HAP-1 (cell line): ENCODE data around the gene MYBPC1.
"Not testable (repeated sequence)": the region's sequence is repeated elsewhere in the genome, so short reads cannot be mapped to it uniquely, and the experiment has no call there.

Experiments used
- DNase-seq, 2 experiments: peaks; one replicate each; pipeline ENCODE4 v3.0.0-alpha.2; 2016 to 2020; ENCODE audit warnings: low spot score in 2 of 2
- H3K27me3 ChIP-seq: fragments of 250-450 bp; sonication (Bioruptor Pico); 2 replicates; pipeline ENCODE4 v1.5.1; 2020; ENCODE audit warnings: low read depth, mild to moderate bottlenecking, moderate library complexity
- H3K36me3 ChIP-seq: fragments of 250-450 bp; sonication (Bioruptor Pico); replicated peaks from 2 replicates; pipeline ENCODE4 v1.5.1; 2020; ENCODE audit warnings: mild to moderate bottlenecking
- H3K4me1 ChIP-seq: fragments of 250-450 bp; sonication (Bioruptor Pico); 2 replicates; pipeline ENCODE4 v1.5.1; 2020; ENCODE audit warnings: mild to moderate bottlenecking
- H3K4me3 ChIP-seq: fragments of 250-450 bp; sonication (Bioruptor Pico); 2 replicates; pipeline ENCODE4 v1.5.1; 2020; ENCODE audit warnings: mild to moderate bottlenecking, moderate library complexity
- H3K9me3 ChIP-seq: fragments of 250-450 bp; sonication (Bioruptor Pico); 2 replicates; pipeline ENCODE4 v1.5.1; 2020; ENCODE audit warnings: mild to moderate bottlenecking, moderate library complexity
- in situ Hi-C: fragments of 300-500 bp; cut with MboI; formaldehyde crosslinking; loops from 3 replicates; pipeline ENCODE4 v1.14.3; 2020; ENCODE audit warnings: low sequenced_read_pairs, inconsistent platforms, mixed read lengths

MYBPC1 gene, protein sequence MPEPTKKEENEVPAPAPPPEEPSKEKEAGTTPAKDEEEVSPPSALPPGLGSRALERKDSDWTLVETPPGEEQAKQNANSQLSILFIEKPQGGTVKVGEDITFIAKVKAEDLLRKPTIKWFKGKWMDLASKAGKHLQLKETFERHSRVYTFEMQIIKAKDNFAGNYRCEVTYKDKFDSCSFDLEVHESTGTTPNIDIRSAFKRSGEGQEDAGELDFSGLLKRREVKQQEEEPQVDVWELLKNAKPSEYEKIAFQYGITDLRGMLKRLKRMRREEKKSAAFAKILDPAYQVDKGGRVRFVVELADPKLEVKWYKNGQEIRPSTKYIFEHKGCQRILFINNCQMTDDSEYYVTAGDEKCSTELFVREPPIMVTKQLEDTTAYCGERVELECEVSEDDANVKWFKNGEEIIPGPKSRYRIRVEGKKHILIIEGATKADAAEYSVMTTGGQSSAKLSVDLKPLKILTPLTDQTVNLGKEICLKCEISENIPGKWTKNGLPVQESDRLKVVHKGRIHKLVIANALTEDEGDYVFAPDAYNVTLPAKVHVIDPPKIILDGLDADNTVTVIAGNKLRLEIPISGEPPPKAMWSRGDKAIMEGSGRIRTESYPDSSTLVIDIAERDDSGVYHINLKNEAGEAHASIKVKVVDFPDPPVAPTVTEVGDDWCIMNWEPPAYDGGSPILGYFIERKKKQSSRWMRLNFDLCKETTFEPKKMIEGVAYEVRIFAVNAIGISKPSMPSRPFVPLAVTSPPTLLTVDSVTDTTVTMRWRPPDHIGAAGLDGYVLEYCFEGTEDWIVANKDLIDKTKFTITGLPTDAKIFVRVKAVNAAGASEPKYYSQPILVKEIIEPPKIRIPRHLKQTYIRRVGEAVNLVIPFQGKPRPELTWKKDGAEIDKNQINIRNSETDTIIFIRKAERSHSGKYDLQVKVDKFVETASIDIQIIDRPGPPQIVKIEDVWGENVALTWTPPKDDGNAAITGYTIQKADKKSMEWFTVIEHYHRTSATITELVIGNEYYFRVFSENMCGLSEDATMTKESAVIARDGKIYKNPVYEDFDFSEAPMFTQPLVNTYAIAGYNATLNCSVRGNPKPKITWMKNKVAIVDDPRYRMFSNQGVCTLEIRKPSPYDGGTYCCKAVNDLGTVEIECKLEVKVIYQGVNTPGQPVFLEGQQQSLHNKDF

DNA sequence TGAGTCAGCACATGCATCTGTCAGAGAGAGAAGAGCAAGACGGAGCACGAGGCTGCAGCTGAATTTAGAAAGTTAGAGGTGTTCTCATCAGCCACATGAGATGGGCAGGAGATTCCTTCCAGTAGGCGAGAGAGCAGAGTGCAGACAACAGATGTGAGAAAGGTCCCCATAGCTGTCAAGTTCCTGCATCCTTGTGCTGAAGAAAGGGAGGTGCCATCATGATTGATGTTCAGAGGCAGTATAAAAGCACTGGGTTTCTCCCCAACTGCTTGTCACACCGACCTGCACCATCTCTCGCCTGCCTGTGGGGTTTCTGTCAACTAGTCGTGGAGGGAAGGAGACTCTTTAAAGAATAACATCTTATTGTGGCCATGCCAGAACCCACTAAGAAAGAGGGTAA lies at the start of gene MYBPC1:
TSS of gene MYBPC1 (plus strand) at position 272 of the 400 bp plus-strand sequence. CDS start at position 372, 100 bp downstream.
- in situ Hi-C loops, result no loop called here
- Histone ChIP-seq H3K4me1 (peaks cover 12% of the 10 kb centered on the region), H3K4me3 (no peak within 1 kb of the TSS), H3K9me3 (no peaks in the 10 kb centered on the region), H3K36me3 (no peaks in the 10 kb centered on the region), H3K27me3 (no peaks in the 10 kb centered on the region)
- DNase-seq, result peak in 1 of 2 experiments; percentile 20

DNA sequence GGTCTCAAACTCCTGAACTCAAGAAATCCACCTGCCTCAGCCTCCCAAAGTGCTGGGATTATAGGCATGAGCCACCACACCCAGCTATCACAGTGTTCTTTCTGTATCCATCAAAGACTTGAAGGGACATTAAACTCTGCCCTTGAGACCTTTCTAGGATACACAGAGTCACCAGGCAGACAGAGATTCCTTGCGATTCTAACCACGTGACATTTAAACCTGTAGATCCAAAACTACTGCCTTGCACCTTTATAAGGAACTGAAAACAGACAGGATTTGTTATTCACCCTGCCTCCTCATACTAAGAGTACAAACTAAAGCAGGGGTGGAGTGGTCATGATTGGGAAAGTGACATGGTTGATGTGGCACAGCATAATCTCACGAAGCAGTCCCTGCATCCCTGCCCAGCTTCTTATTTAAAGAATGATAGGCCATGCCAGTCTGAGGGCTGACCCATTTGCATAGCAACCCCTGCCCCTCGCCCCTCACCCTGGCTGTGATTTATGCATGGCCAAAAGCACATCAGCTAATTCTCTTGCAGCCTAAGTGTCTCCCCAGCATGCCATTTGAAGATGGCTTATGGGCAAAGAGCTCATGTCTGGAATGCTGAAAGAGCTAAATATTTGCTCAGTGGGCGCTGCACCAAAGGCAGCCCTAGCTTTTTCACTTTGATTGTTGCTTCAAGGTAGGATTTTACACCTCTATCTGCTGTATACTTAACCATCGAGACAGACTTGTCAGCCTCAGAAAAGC lies 43.2 kb upstream of the MYBPC1 start:
- Histone ChIP-seq H3K4me1 (0 out of 2 replicates have a peak, but pooled peaks cover 6% of the 10 kb centered on the region), H3K36me3 (no peaks in the 10 kb centered on the region), H3K27me3 (no peaks in the 10 kb centered on the region), H3K9me3 (0 out of 2 replicates have a peak, but pooled peaks cover 3% of the 10 kb centered on the region), H3K4me3 (no peak overlapping the region)
- no peak for DNase-seq
- in situ Hi-C loops, result no loop called here

DNA sequence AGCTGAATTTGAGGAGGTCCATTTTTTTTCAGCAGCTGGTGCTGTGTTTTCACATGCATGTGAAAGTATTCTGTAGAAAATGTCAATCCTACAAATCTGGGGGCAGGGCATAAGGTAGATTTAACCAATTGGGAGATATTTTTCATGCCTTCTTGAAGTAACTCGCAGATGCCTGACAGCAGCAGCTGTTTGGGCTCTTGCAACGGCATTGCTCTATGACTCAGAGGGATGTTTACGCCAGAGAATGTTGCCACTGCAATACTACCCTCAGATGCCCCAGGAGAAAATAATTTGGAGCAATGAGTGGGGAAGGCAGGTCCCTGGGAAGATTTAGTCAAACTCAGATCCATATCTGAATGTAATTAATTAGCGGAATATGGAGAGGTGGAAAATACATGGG lies 42.5 kb upstream of the MYBPC1 start:
- Histone ChIP-seq H3K4me3 (no peak overlapping the region), H3K27me3 (no peaks in the 10 kb centered on the region), H3K36me3 (no peaks in the 10 kb centered on the region), H3K9me3 (0 out of 2 replicates have a peak, but pooled peaks cover 3% of the 10 kb centered on the region), H3K4me1 (0 out of 2 replicates have a peak, but pooled peaks cover 6% of the 10 kb centered on the region)
- no peak for DNase-seq
- in situ Hi-C loops, result no loop called here

DNA sequence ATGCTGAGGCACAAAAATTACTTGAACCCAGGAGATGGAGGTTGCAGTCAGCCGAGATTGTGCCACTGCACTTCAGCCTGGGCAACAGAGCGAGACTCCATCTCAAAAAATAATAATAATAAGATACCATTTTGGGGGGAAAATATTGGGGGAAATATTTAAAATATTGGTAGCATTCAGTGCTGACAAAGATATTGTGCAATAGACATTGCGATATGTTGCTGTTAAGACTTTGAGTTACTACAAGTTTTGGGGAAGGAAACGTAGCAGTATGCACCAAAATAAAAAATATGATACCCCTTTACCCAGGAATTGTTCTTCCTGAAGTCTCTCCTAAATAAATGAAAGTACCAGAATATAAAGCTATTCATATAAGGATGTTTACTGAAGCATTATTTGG lies 37.7 kb upstream of the MYBPC1 start:
- H3K4me1 ChIP-seq, result no peaks in the 10 kb centered on the region
- H3K36me3 ChIP-seq, result no peaks in the 10 kb centered on the region
- H3K9me3 ChIP-seq, result no peaks in the 10 kb centered on the region
- H3K4me3 ChIP-seq, result no peak overlapping the region
- no peak for DNase-seq
- H3K27me3 ChIP-seq, result no peaks in the 10 kb centered on the region; the same call in 1 of the 2 replicates
- in situ Hi-C loops, result no loop called here

DNA sequence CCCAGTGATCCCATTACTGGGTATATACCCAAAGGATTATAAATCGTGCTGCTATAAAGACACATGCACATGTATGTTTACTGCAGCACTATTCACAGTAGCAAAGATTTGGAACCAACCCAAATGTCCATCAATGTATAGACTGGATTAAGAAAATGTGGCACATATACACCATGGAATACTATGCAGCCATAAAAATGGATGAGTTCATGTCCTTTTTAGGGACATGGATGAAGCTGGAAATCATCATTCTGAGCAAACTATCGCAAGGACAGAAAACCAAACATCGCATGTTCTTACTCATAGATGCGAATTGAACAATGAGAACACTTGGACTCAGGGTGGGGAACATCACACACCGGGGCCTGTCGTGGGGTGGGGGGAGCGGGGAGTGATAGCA lies 36.0 kb upstream of the MYBPC1 start:
- H3K4me1 ChIP-seq, H3K27me3 ChIP-seq, H3K36me3 ChIP-seq, in situ Hi-C loops, H3K9me3 ChIP-seq, H3K4me3 ChIP-seq, DNase-seq: not testable (repeated sequence)

DNA sequence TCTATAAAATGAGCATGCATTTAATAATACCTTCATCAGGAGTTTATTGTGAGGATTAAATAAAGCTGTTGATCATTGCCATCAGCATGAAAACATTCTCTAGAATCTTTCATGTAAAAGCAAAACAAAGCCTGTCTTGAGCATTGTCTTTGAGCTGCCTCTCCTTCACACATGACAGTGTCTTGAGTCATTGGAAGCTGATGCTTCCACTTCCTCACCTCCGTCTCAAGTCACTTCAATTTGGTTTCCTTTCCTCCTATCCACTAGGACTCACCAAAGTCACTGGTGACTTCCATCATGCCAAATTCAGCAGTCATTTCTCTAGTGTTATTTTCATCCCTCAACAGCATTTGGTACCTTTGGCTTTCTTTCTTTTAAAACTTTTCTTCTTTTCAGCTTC lies 31.6 kb upstream of the MYBPC1 start:
- in situ Hi-C loops, result no loop called here
- H3K27me3 ChIP-seq, result no peaks in the 10 kb centered on the region; the same call in 1 of the 2 replicates
- DNase-seq, result no peak
- no peaks in the 10 kb centered on the region for H3K9me3 ChIP-seq
- H3K36me3 ChIP-seq, result no peaks in the 10 kb centered on the region
- no peak overlapping the region for H3K4me3 ChIP-seq
- no peaks in the 10 kb centered on the region for H3K4me1 ChIP-seq

DNA sequence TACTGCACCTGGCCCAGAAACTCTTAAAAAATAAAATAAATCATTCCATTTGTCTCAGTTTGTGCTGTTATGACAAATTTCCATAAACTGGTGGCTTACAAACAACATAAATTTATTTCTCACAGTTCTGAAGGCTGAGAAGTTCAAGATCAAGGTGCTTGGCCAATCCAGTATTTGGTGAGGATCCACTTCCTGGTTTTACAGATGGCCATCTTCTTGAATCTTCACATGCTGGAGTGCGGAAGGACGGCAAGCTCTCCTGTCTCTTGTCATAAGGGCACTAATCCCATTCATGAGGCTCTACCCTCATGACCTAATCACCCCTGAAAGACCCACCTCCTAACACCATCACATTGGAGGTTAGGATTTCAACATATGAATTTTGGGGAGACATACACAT lies 29.9 kb upstream of the MYBPC1 start:
- H3K9me3 ChIP-seq, result no peaks in the 10 kb centered on the region
- no peaks in the 10 kb centered on the region for H3K4me1 ChIP-seq
- peak in 1 of 2 experiments; percentile 28 for DNase-seq

DNA sequence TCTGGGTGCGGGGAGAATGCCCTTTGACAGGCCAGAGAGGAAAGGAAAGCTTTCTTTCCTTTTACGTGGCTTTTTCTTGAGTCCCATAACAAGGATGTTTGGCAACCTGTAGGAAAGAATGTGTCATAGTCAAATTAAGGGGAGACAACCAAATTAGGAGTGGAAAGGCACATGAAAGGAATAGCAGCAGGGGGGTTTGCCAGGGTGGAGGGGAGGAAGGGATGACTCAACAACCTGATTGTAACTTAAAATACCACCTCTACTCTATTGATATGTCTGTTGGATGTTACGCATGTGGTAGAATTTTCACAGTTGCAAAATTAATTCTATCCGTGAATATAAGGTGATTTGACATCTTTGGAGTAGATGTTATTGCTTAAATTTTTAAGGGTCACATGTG lies 28.5 kb upstream of the MYBPC1 start:
- H3K4me1 ChIP-seq, result no peaks in the 10 kb centered on the region
- no peak overlapping the region for H3K4me3 ChIP-seq
- DNase-seq, result no peak
- H3K27me3 ChIP-seq, result no peaks in the 10 kb centered on the region; the same call in 1 of the 2 replicates
- in situ Hi-C loops, result no loop called here
- H3K36me3 ChIP-seq, result no peaks in the 10 kb centered on the region
- H3K9me3 ChIP-seq, result no peaks in the 10 kb centered on the region

More for the DNA sequence above, 29.9 kb upstream of the MYBPC1 start:
- in situ Hi-C loops, result no loop called here
- Histone ChIP-seq H3K4me3 (no peak overlapping the region), H3K27me3 (no peaks in the 10 kb centered on the region; the same call in 1 of the 2 replicates), H3K36me3 (no peaks in the 10 kb centered on the region)

DNA sequence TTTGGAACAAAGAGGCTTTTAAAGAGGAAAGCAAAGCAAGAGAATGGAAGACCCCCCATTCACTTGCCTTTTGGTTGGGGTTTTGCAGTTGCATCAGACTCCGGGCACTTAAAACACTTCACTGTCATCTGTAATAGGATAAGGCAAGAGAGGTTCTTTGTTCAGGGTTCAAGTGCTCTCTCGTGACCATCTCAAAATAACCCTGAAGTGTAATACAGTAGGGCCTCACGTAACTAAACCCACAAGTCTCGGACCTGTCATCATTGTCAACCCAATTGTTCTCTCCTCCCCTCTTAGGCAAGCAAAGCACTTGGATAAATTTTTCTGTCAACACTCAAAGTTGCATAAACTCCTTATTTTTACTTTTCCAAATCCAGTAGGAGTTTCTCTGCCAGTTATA lies 26.9 kb upstream of the MYBPC1 start:
- in situ Hi-C loops, result no loop called here
- Histone ChIP-seq H3K4me1 (no peaks in the 10 kb centered on the region), H3K4me3 (no peak overlapping the region), H3K36me3 (no peaks in the 10 kb centered on the region), H3K27me3 (no peaks in the 10 kb centered on the region), H3K9me3 (no peaks in the 10 kb centered on the region)
- DNase-seq, result no peak

DNA sequence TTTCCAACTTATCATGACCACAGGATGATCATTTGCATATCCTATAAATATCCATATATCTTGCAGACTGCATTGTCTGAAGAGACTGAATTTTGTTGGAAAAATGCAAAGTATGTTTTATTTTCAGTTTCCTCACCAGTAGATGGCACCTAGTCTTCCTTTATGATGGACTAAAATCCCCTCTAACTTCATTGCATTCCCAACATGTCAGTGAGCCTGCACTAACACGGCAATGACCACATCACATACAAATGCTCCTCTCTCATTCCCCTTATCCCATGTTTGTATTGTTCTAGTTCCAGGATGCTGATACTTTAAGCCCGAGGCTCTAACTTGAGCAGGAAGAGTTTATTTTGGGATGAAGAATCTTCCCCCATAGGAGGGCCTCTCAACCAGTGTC lies 24.7 kb upstream of the MYBPC1 start:
- in situ Hi-C loops, result no loop called here
- Histone ChIP-seq H3K9me3 (no peaks in the 10 kb centered on the region), H3K4me3 (no peak overlapping the region), H3K27me3 (0 out of 2 replicates have a peak, but pooled peaks cover 1% of the 10 kb centered on the region), H3K4me1 (no peaks in the 10 kb centered on the region), H3K36me3 (no peaks in the 10 kb centered on the region)
- DNase-seq, result peak; percentile 40 to 78

DNA sequence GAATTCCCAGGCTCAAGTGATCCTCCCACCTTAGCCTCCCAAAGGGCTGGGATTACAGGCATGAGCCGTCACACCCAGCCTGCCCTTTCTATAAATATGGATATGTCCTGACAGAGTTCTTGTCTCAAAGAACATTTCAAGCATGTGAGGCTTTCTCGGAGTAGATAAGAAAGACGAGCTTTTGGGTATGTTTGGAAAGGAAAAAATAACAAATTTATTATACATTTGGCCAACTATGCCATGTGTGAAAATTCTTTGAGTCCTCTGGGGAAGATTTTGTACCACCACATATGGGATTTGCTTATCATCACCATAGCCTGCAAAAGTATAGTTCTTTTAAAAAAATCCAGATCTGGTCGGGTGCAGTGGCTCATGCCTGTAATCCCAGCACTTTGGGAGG lies 23.7 kb upstream of the MYBPC1 start:
- in situ Hi-C loops, result no loop called here

DNA sequence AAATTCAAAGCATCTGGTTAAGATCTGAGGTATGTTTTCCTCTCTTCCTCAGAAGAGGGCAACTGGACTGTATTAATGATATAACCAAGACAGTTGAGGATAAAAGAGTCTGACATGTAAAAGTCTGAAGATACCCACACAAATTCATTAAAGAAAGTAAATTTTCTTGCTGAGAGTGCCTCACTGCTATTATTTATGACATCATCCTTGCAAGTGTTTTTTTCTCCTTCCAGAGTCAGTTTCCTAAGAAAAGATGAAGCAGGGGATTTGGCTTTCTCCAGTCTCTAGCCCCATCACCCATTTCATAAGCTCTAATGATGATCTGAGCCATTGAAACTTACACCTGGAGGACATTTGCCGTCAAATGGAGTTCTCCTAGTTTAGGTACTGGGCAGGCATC lies 21.0 kb upstream of the MYBPC1 start:
- no peak for DNase-seq
- no peaks in the 10 kb centered on the region for H3K4me1 ChIP-seq
- no peaks in the 10 kb centered on the region for H3K9me3 ChIP-seq
- no peak overlapping the region for H3K4me3 ChIP-seq
- H3K36me3 ChIP-seq, result no peaks in the 10 kb centered on the region
- H3K27me3 ChIP-seq, result 0 out of 2 replicates have a peak, but pooled peaks cover 2% of the 10 kb centered on the region
- in situ Hi-C loops, result no loop called here

More for the DNA sequence above, 23.7 kb upstream of the MYBPC1 start:
- Histone ChIP-seq H3K4me1 (no peaks in the 10 kb centered on the region), H3K4me3 (no peak overlapping the region), H3K27me3 (0 out of 2 replicates have a peak, but pooled peaks cover 2% of the 10 kb centered on the region), H3K36me3 (no peaks in the 10 kb centered on the region), H3K9me3 (no peaks in the 10 kb centered on the region)
- DNase-seq, result no peak

DNA sequence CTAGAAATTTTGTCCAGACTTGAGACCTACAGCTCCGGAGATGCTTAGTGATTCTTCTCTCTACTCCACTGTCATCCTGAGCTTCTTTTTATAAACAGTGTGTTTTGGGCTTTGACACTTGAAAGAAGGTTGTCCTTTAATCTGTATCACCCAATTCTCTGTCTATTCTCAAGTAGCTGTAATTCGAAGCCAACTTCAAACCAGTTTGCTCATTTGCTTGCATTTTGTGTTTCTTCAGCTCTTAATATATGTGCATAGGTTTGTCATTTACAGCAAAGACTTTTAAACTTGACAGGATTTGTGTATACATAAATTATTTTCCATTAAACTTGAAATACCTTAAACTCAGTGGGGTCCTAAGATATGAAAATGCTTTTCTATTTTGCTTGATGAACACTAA lies 16.4 kb upstream of the MYBPC1 start:
- in situ Hi-C loops, result no loop called here
- no peak for DNase-seq
- Histone ChIP-seq H3K27me3 (0 out of 2 replicates have a peak, but pooled peaks cover 2% of the 10 kb centered on the region), H3K9me3 (no peaks in the 10 kb centered on the region), H3K36me3 (no peaks in the 10 kb centered on the region), H3K4me3 (no peak overlapping the region), H3K4me1 (no peaks in the 10 kb centered on the region)
